Measurements from ENCODE around the gene SAMD14.

The SAMD14 gene

DNA sequence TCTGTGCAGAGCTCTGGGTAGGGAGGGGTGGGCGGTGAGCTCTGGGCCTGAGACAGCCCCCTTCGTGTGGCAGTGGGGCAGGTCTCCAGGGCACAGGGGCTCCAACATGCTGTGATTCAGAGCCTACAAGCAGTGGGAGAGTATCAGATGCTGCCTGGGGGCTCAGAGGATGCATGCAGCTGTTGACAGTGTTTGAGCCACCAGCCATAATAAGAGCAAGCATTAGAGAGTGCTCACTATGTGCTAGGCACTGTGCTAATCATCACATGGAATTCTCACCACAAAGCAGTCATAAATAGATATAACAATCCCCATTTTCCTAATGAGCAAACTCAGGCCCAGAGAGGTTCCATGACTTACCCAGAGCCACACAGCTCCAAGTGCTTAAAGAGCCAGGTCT, 26.7 kb downstream of the SAMD14 start:
- H3K27me3 ChIP-seq (replicated peaks; ENCODE audit: control insufficient read depth, insufficient read depth, low read length, poor library complexity, severe bottlenecking): no peaks in the 10 kb centered on the region
- H3K36me3 ChIP-seq (ENCODE audit: control insufficient read depth, insufficient read depth, low read length): peaks cover 49% of the 10 kb centered on the region
- DNase-seq: no peak
- no peaks in the 10 kb centered on the region for H3K9me3 ChIP-seq (ENCODE audit: control insufficient read depth, low read length)
- H3K27ac ChIP-seq (ENCODE audit: insufficient read depth, low read length, poor library complexity, severe bottlenecking): no peak overlapping the region
- H3K4me1 ChIP-seq (ENCODE audit: control insufficient read depth, insufficient read depth, low read length, poor library complexity, severe bottlenecking): no peaks in the 10 kb centered on the region
- H3K4me3 ChIP-seq (ENCODE audit: insufficient read depth, low read depth, low read length, poor library complexity, severe bottlenecking): no peak overlapping the region

DNA sequence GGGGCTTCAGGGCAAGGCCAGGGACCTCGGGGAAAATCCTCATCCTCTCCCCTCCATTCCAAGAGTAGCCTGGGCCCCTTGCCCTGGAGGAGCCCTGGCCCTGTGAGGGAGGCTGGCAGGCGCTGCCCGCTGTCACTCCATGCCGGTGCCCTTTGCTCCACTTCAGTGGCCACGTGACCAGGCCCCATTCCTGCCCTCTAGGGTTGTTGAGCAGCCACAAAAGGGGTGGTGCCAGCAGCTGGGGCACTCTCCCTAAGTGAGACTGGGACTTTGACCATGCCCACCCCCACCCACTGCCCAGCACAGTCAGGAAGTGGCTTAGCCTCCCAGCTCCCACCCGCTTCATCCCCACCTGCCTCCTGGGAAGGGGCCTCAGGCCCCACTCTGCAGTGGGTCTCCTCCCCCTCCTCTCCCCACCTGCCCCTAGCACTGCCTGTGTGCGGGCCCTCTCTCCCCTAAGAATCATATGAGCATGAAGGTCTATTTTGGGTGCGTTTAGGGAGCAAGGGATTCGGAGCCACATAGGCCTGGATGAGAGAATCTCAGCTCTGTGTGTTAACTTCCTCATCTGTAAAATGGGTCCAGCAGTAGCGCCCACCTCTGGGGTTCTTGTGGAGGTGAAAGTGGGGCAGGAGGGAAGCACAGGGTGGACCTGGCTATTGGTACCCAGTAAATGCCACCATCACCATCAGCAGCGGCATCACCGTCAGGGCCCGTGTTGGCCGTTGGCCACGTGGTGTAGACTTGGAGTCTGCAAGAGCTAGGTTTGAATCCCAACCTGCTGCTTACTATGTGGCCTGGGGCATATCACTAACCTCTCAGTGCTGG, 27.6 kb downstream of the SAMD14 start:
- no peaks in the 10 kb centered on the region for H3K9me3 ChIP-seq (ENCODE audit: control insufficient read depth, low read length)
- H3K36me3 ChIP-seq (ENCODE audit: control insufficient read depth, insufficient read depth, low read length): peaks cover 43% of the 10 kb centered on the region
- no peak for DNase-seq
- no peaks in the 10 kb centered on the region for H3K27me3 ChIP-seq (replicated peaks; ENCODE audit: control insufficient read depth, insufficient read depth, low read length, poor library complexity, severe bottlenecking)
- H3K4me1 ChIP-seq (ENCODE audit: control insufficient read depth, insufficient read depth, low read length, poor library complexity, severe bottlenecking): no peaks in the 10 kb centered on the region
- H3K4me3 ChIP-seq (ENCODE audit: insufficient read depth, low read depth, low read length, poor library complexity, severe bottlenecking): no peak overlapping the region
- H3K27ac ChIP-seq (ENCODE audit: insufficient read depth, low read length, poor library complexity, severe bottlenecking): no peak overlapping the region

DNA sequence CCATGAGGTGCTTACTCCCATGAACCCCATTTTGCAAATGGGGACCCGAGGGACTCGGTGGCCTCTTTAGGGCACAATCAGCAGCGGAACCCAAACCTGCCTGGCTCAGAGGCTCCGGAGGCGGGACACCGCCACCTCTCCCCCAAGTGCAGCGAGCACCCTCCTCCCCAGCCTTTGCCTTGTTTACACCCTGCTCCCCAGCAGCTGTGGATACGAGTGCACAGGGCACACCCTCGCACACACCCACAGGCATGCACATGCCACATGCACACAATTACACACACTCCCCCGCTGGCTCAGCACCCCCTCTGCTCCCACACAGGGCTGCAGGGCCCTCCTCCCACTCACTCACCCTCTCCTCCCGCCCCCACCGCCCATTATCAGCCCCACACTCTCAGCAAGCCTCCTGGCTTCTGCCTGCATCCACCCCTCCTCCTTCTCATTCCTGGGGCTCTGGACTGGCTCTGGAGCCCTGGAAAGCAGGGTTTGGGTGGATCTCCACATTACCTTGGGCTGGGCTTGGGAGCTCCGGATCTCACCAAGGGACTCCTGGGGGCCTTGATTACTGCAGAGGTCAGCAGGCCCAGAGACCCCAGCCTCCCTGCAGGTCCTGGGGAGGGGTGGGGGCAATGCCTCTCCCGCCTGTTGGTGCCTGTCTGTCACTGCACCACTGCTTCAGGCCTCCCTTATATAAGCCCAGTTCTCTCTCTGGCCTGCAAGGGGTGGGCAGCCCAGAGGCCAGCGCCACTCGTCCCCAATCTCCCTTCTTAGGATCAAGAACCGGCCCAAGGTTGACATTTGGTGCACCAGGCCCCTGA, 28.4 kb downstream of the SAMD14 start:
- Histone ChIP-seq H3K4me3 (ENCODE audit: insufficient read depth, low read depth, low read length, poor library complexity, severe bottlenecking) (no peak overlapping the region), H3K27ac (ENCODE audit: insufficient read depth, low read length, poor library complexity, severe bottlenecking) (no peak overlapping the region), H3K4me1 (ENCODE audit: control insufficient read depth, insufficient read depth, low read length, poor library complexity, severe bottlenecking) (peaks cover 2% of the 10 kb centered on the region), H3K36me3 (ENCODE audit: control insufficient read depth, insufficient read depth, low read length) (peaks cover 37% of the 10 kb centered on the region), H3K27me3 (replicated peaks; ENCODE audit: control insufficient read depth, insufficient read depth, low read length, poor library complexity, severe bottlenecking) (no peaks in the 10 kb centered on the region), H3K9me3 (ENCODE audit: control insufficient read depth, low read length) (no peaks in the 10 kb centered on the region)
- no peak for DNase-seq

DNA sequence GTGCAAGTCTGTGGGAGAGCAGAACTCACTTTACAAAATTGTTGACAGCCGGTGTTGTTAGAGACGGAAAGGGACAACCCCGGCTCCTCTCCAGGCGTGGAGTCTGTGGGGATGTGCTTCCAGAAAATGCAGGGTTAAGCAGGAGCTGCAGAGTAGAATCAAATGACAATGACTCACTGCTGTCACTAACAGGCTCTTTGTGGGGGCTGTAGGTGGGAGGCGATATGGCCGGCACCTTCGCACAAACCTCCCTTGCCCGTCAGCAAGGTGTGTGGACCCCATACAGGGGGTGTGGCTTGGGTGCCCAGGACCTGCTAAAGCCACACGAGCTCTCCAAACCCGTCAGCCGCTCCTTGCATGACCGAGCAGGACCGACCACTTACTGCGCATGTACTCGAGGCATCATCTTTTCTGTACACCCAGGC, 29.0 kb downstream of the SAMD14 start:
- H3K4me3 ChIP-seq (ENCODE audit: insufficient read depth, low read depth, low read length, poor library complexity, severe bottlenecking): no peak overlapping the region
- H3K4me1 ChIP-seq (ENCODE audit: control insufficient read depth, insufficient read depth, low read length, poor library complexity, severe bottlenecking): peaks cover 8% of the 10 kb centered on the region
- no peak for DNase-seq
- no peaks in the 10 kb centered on the region for H3K9me3 ChIP-seq (ENCODE audit: control insufficient read depth, low read length)
- peaks cover 32% of the 10 kb centered on the region for H3K36me3 ChIP-seq (ENCODE audit: control insufficient read depth, insufficient read depth, low read length)
- no peak overlapping the region for H3K27ac ChIP-seq (ENCODE audit: insufficient read depth, low read length, poor library complexity, severe bottlenecking)
- H3K27me3 ChIP-seq (replicated peaks; ENCODE audit: control insufficient read depth, insufficient read depth, low read length, poor library complexity, severe bottlenecking): no peaks in the 10 kb centered on the region

DNA sequence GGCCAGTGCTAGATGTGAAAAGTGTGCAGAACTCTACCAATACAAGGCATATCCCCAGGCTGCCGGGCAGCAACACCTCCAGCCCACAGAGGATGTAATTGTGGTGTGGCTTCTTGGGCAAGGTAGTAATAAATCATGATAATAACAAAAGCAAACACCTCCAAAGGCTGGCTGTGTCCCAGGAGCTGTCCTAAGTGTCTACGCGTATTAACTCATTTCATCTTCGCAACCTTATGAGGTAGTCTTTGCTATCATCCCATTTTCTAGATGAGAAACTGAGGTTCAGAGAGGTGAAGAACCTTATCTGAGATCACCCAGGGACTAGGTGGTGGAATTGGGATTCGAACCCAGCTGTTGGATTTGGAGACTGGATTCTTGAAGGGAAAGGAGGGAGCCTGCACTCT, 29.5 kb downstream of the SAMD14 start:
- Histone ChIP-seq H3K4me1 (ENCODE audit: control insufficient read depth, insufficient read depth, low read length, poor library complexity, severe bottlenecking) (peaks cover 13% of the 10 kb centered on the region), H3K9me3 (ENCODE audit: control insufficient read depth, low read length) (no peaks in the 10 kb centered on the region)

DNA sequence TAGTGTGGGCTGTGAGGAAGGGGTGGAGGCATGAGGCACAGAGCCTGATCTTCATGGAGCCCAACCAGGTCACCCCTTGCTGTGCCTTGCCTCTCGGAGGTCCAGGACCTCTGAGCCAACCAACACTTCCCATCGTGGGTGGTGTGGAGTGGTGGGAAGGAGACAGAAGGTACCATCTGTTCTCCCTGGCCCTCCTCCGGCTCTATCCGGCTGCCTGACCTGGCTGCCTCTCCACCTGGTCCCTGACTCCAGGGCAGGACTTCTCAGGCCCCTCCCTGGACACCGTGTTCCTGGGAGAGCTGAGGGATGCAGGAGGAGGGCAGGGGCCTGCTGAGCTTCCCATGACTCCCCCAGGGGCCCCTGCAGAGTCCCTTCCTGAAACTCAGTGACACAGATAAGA, 31.0 kb downstream of the SAMD14 start:
- DNase-seq: no peak
- Histone ChIP-seq H3K9me3 (ENCODE audit: control insufficient read depth, low read length) (no peaks in the 10 kb centered on the region), H3K4me3 (ENCODE audit: insufficient read depth, low read depth, low read length, poor library complexity, severe bottlenecking) (no peak overlapping the region), H3K4me1 (ENCODE audit: control insufficient read depth, insufficient read depth, low read length, poor library complexity, severe bottlenecking) (peaks cover 14% of the 10 kb centered on the region), H3K27me3 (replicated peaks; ENCODE audit: control insufficient read depth, insufficient read depth, low read length, poor library complexity, severe bottlenecking) (no peaks in the 10 kb centered on the region), H3K27ac (ENCODE audit: insufficient read depth, low read length, poor library complexity, severe bottlenecking) (no peak overlapping the region), H3K36me3 (ENCODE audit: control insufficient read depth, insufficient read depth, low read length) (peaks cover 23% of the 10 kb centered on the region)

More for the DNA sequence above, 29.5 kb downstream of the SAMD14 start:
- Histone ChIP-seq H3K27ac (ENCODE audit: insufficient read depth, low read length, poor library complexity, severe bottlenecking) (no peak overlapping the region), H3K4me3 (ENCODE audit: insufficient read depth, low read depth, low read length, poor library complexity, severe bottlenecking) (no peak overlapping the region), H3K27me3 (replicated peaks; ENCODE audit: control insufficient read depth, insufficient read depth, low read length, poor library complexity, severe bottlenecking) (no peaks in the 10 kb centered on the region), H3K36me3 (ENCODE audit: control insufficient read depth, insufficient read depth, low read length) (peaks cover 28% of the 10 kb centered on the region)
- no peak for DNase-seq

DNA sequence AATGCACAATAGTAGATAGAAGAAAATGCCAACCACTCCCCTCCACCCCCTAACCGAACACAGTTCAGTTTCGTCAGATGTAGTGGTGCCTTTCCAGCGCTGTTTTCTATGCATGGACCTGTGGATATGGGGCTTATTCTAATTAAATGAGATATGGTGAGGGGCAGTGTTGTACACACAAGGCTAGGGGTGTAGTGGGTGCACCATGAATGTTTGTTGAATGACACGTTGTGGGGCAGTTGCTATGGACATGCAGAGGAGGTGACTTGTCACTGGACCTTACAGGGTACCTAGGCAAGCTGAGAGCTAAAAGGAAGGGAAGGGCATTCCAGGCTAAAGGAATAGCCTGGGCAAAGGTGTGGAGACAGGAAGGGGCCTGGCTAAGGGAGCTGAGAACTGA, 31.4 kb downstream of the SAMD14 start:
- Histone ChIP-seq H3K9me3 (ENCODE audit: control insufficient read depth, low read length) (no peaks in the 10 kb centered on the region), H3K4me1 (ENCODE audit: control insufficient read depth, insufficient read depth, low read length, poor library complexity, severe bottlenecking) (peaks cover 14% of the 10 kb centered on the region), H3K27me3 (replicated peaks; ENCODE audit: control insufficient read depth, insufficient read depth, low read length, poor library complexity, severe bottlenecking) (no peaks in the 10 kb centered on the region), H3K36me3 (ENCODE audit: control insufficient read depth, insufficient read depth, low read length) (peaks cover 23% of the 10 kb centered on the region), H3K27ac (ENCODE audit: insufficient read depth, low read length, poor library complexity, severe bottlenecking) (no peak overlapping the region), H3K4me3 (ENCODE audit: insufficient read depth, low read depth, low read length, poor library complexity, severe bottlenecking) (no peak overlapping the region)
- no peak for DNase-seq

DNA sequence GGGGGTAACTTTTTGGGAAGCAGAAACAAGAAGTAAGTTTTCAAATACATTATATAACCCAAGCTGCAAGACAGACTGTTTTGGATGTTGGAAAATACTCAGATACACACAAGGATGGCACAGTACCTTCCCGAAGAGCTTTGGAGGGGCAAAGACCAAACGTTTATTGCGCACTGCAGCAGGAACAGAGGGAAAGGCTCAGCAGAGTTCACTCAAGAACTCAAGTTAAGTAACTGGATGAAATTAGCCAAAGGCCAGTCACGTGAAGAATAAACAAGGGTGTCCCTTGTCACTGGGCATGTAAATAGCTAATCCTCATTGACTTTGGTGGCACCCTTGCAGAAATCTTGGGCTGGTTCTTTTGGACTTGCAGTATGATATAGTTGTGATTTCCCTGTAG, 32.0 kb downstream of the SAMD14 start:
- Histone ChIP-seq H3K27ac (ENCODE audit: insufficient read depth, low read length, poor library complexity, severe bottlenecking) (no peak overlapping the region), H3K36me3 (ENCODE audit: control insufficient read depth, insufficient read depth, low read length) (peaks cover 19% of the 10 kb centered on the region), H3K4me1 (ENCODE audit: control insufficient read depth, insufficient read depth, low read length, poor library complexity, severe bottlenecking) (peaks cover 14% of the 10 kb centered on the region), H3K4me3 (ENCODE audit: insufficient read depth, low read depth, low read length, poor library complexity, severe bottlenecking) (no peak overlapping the region), H3K27me3 (replicated peaks; ENCODE audit: control insufficient read depth, insufficient read depth, low read length, poor library complexity, severe bottlenecking) (no peaks in the 10 kb centered on the region), H3K9me3 (ENCODE audit: control insufficient read depth, low read length) (no peaks in the 10 kb centered on the region)
- no peak for DNase-seq

DNA sequence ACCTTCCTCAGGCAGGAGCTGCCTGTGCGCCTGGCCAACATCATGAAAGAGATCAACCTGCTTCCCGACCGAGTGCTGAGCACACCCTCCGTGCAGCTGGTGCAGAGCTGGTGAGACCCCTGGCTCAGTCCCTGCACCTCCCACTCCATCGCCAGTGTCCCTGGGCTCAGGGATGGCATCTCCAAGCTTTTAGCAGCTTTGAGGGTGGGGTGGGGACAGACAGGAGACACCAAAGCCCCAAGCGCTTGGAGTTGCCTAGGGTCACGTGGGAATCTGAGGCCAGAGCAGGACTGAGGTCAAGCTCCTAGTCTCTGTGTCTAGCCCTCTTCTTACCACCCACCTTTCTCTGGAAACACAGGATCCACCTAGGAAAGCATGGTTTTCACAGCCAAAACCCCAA, 32.5 kb downstream of the SAMD14 start:
- no peaks in the 10 kb centered on the region for H3K9me3 ChIP-seq (ENCODE audit: control insufficient read depth, low read length)
- DNase-seq: no peak
- no peak overlapping the region for H3K4me3 ChIP-seq (ENCODE audit: insufficient read depth, low read depth, low read length, poor library complexity, severe bottlenecking)
- no peak overlapping the region for H3K27ac ChIP-seq (ENCODE audit: insufficient read depth, low read length, poor library complexity, severe bottlenecking)
- peaks cover 14% of the 10 kb centered on the region for H3K4me1 ChIP-seq (ENCODE audit: control insufficient read depth, insufficient read depth, low read length, poor library complexity, severe bottlenecking)
- no peaks in the 10 kb centered on the region for H3K27me3 ChIP-seq (replicated peaks; ENCODE audit: control insufficient read depth, insufficient read depth, low read length, poor library complexity, severe bottlenecking)
- peaks cover 19% of the 10 kb centered on the region for H3K36me3 ChIP-seq (ENCODE audit: control insufficient read depth, insufficient read depth, low read length)

DNA sequence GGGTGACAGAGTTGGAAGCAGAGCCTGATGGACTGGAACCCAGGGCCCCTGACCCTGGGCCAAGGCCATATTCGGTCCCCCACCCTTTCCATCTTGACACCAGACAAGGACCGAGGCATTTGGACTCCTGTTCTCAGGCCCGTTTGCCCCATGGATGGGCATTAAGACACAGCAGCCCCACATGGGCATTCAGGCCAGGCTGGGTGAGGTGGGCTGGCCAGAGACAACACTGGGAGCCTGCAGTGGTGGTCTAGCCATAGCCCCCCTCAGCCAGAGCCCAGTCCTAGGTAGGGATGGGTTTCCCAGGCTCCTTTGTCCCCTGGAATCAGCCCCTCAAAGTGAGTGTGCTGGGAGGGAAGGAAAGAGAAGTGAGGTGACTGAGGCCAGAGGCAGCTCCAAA, 33.2 kb downstream of the SAMD14 start:
- Histone ChIP-seq H3K27ac (ENCODE audit: insufficient read depth, low read length, poor library complexity, severe bottlenecking) (no peak overlapping the region), H3K4me3 (ENCODE audit: insufficient read depth, low read depth, low read length, poor library complexity, severe bottlenecking) (no peak overlapping the region), H3K27me3 (replicated peaks; ENCODE audit: control insufficient read depth, insufficient read depth, low read length, poor library complexity, severe bottlenecking) (no peaks in the 10 kb centered on the region), H3K9me3 (ENCODE audit: control insufficient read depth, low read length) (no peaks in the 10 kb centered on the region), H3K4me1 (ENCODE audit: control insufficient read depth, insufficient read depth, low read length, poor library complexity, severe bottlenecking) (peaks cover 14% of the 10 kb centered on the region), H3K36me3 (ENCODE audit: control insufficient read depth, insufficient read depth, low read length) (peaks cover 19% of the 10 kb centered on the region)
- DNase-seq: no peak

Data from effector memory CD4-positive, alpha-beta T cell (primary cell).